PFSK-1 (cell line): ENCODE data around the gene INAFM1.

Experiments
- POLR2AphosphoS5 ChIP-seq: IDR thresholded peaks from 2 replicates; pipeline ENCODE4 v1.6.1; 2012; ENCODE audit warnings: low read depth, mild to moderate bottlenecking, control low read depth, low read length, moderate library complexity
- TAF1 ChIP-seq: IDR thresholded peaks from 2 replicates; pipeline ENCODE4 v1.6.1; 2012; ENCODE audit warnings: low read length, control low read depth, borderline replicate concordance; ENCODE audit not compliant: insufficient read depth

DNA sequence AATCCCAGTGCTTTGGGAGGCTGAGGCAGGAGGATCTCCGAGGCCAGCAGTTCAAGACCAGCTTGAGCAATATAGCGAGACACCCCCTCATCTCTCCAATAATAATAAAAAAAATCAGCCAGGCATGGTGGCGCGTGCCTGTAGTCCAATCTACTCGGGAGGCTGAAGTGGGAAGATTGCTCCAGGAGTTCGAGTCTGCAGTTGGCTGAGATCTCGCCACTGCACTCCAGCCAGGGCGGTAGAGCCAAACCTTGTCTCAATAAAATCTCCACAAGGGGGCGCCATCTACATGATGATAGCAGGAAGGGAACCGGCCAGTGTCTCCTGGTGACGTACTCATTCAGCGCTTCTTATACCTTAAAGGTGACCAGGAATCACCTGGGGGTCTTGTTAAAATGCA is 21.4 kb downstream of the INAFM1 start:
- no peak for TF ChIP-seq POLR2AphosphoS5
- TF ChIP-seq TAF1 = no peak
